ENCODE measurements around the gene PLCB2. TPM values are rescaled to one million over a fixed set of nuclear protein-coding genes. Genes with fewer than 3 reads are reported as not detected.

PLCB2 gene
- polyA plus RNA-seq, 1 donor from 2014 or later = 7.4 TPM

DNA sequence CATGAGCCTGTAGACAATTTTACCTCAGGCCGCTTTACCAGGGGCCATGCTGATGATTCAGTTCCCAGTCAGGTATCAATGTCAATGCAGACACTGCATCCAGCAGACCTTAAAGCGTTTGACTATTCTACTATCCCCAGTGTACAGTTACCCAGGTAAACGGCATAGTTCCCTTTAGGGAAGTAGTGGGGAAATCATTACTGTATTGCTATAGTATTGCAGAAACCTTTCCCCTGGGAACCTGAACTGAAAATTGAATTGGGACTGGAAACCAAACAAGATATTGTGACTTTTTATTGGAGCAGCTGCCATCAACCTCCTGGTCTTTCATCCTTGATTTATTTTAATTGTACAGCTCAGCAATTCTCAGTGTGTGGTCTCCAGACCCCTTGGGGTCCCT, 9.2 kb upstream of the PLCB2 start:
- no peak for TF ChIP-seq EP300 (conservative IDR thresholded peaks at IDR 0.05; ENCODE audit: poor library complexity, severe bottlenecking)
- no peak for TF ChIP-seq RAD21 (conservative IDR thresholded peaks at IDR 0.05)
- TF ChIP-seq, protein P1, sequence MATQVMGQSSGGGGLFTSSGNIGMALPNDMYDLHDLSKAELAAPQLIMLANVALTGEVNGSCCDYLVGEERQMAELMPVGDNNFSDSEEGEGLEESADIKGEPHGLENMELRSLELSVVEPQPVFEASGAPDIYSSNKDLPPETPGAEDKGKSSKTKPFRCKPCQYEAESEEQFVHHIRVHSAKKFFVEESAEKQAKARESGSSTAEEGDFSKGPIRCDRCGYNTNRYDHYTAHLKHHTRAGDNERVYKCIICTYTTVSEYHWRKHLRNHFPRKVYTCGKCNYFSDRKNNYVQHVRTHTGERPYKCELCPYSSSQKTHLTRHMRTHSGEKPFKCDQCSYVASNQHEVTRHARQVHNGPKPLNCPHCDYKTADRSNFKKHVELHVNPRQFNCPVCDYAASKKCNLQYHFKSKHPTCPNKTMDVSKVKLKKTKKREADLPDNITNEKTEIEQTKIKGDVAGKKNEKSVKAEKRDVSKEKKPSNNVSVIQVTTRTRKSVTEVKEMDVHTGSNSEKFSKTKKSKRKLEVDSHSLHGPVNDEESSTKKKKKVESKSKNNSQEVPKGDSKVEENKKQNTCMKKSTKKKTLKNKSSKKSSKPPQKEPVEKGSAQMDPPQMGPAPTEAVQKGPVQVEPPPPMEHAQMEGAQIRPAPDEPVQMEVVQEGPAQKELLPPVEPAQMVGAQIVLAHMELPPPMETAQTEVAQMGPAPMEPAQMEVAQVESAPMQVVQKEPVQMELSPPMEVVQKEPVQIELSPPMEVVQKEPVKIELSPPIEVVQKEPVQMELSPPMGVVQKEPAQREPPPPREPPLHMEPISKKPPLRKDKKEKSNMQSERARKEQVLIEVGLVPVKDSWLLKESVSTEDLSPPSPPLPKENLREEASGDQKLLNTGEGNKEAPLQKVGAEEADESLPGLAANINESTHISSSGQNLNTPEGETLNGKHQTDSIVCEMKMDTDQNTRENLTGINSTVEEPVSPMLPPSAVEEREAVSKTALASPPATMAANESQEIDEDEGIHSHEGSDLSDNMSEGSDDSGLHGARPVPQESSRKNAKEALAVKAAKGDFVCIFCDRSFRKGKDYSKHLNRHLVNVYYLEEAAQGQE (IDR thresholded peaks at IDR 0.05; ENCODE audit: borderline replicate concordance) = no peak
- Histone ChIP-seq H3K9me3 (ENCODE audit: low read length) (no peaks in the 10 kb centered on the region), H3K27ac (ENCODE audit: low read length) (no peak overlapping the region), H4K20me1 (ENCODE audit: insufficient read depth) (no peaks in the 10 kb centered on the region), H3K79me2 (replicated peaks; ENCODE audit: insufficient read depth, low read length) (no peaks in the 10 kb centered on the region), H3K36me3 (ENCODE audit: insufficient read depth, low read length) (no peaks in the 10 kb centered on the region), H3K9me2 (ENCODE audit: insufficient read depth, low read length) (no peaks in the 10 kb centered on the region), H3K27me3 (ENCODE audit: insufficient read depth, low read depth, low read length) (no peaks in the 10 kb centered on the region), H3K4me3 (ENCODE audit: low read length) (no peak overlapping the region), H2AFZ (ENCODE audit: low read depth, low read length) (no peak overlapping the region), H3K9ac (ENCODE audit: low read length) (no peak overlapping the region), H3K4me2 (ENCODE audit: low read length) (no peak overlapping the region), H3F3A (ENCODE audit: insufficient read depth, low read length, poor library complexity, severe bottlenecking) (no peaks in the 10 kb centered on the region)

DNA sequence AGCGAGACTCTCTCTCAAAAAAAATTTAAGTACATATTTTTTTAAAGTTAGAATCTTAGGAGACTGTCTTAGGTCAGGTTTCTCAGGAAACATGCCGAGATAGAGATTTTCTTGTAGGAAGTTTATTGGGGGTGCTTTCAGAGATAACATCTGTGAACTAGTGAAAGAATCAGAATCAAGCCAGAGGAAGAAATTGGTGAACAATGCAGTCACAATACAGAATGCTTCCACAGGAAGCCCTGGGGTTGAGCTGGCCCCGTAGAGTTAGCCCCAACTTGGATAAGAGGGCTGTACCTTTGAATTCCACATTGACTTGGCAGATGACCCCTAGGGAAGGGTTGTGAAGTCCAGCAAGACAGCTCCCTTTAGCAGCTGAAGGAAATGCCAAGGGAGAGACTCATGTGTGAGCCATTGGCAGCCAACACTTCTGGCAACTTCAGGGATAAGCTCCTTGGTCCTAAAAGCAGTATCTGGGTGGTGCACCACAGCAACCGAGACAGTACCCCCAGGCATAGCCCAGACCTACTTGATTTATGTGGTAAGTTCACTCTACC, 7.1 kb upstream of the PLCB2 start:
- no peaks in the 10 kb centered on the region for H3F3A ChIP-seq (ENCODE audit: insufficient read depth, low read length, poor library complexity, severe bottlenecking)
- no peak for TF ChIP-seq SMC3 (conservative IDR thresholded peaks at IDR 0.05; ENCODE audit: poor library complexity)
- no peak for TF ChIP-seq RAD21 (conservative IDR thresholded peaks at IDR 0.05)
- TF ChIP-seq POLR2AphosphoS5 (IDR thresholded peaks at IDR 0.05) = no peak
- TF ChIP-seq, protein P1 (IDR thresholded peaks at IDR 0.05; ENCODE audit: borderline replicate concordance) = no peak
- no peak overlapping the region for H3K9ac ChIP-seq (ENCODE audit: low read length)
- no peak overlapping the region for H2AFZ ChIP-seq (ENCODE audit: low read depth, low read length)
- H3K9me3 ChIP-seq (ENCODE audit: low read length) = no peaks in the 10 kb centered on the region
- H3K4me3 ChIP-seq (ENCODE audit: low read length) = no peak overlapping the region
- H4K20me1 ChIP-seq (ENCODE audit: insufficient read depth) = no peaks in the 10 kb centered on the region
- no peaks in the 10 kb centered on the region for H3K79me2 ChIP-seq (replicated peaks; ENCODE audit: insufficient read depth, low read length)
- no peaks in the 10 kb centered on the region for H3K9me2 ChIP-seq (ENCODE audit: insufficient read depth, low read length)
- no peaks in the 10 kb centered on the region for H3K36me3 ChIP-seq (ENCODE audit: insufficient read depth, low read length)
- H3K4me2 ChIP-seq (ENCODE audit: low read length) = no peak overlapping the region
- H3K27ac ChIP-seq (ENCODE audit: low read length) = no peak overlapping the region
- H3K27me3 ChIP-seq (ENCODE audit: insufficient read depth, low read depth, low read length) = no peaks in the 10 kb centered on the region
